Left ventricle myocardium inferior (tissue), 1 donor: Measurements from ENCODE around the gene IL21. TPM values are rescaled to one million over a fixed set of nuclear protein-coding genes. Genes with fewer than 3 reads are reported as not detected.

Experiments
- DNase-seq: peaks from one replicate; pipeline ENCODE4 v3.0.0-alpha.2; 2020
- H3K27ac ChIP-seq: fragments of 200-600 bp; replicated peaks from 2 replicates; pipeline ENCODE4 v1.8.0; 2021
- H3K27me3 ChIP-seq: fragments of 200-600 bp; 2 replicates; pipeline ENCODE4 v1.8.0; 2021; ENCODE audit warnings: low read depth
- H3K36me3 ChIP-seq: fragments of 200-600 bp; 2 replicates; pipeline ENCODE4 v1.8.0; 2021
- H3K4me1 ChIP-seq: fragments of 200-600 bp; 2 replicates; pipeline ENCODE4 v1.8.0; 2021
- H3K4me3 ChIP-seq: fragments of 200-600 bp; 2 replicates; pipeline ENCODE4 v1.8.0; 2021; ENCODE audit warnings: mild to moderate bottlenecking, moderate library complexity
- H3K9me3 ChIP-seq: fragments of 200-600 bp; replicated peaks from 2 replicates; pipeline ENCODE4 v1.8.0; 2021
- intact Hi-C: fragments of 100-400 bp; cut with micrococcal nuclease; formaldehyde crosslinking; loops from one replicate; pipeline ENCODE4 v1.11.0; 2022
- total RNA-seq: library from RNA; stranded (reverse); fragmentation: NEBNext Ultra II Directional; extraction: Animal tissue kit (Norgen Biotek cat#: 25700); gene quantifications from one replicate; pipeline ENCODE4 v1.2.1, GENCODE V29; 2021
- TF ChIP-seq, protein P1 (sequence below): fragments of 200-600 bp; IDR thresholded peaks from 2 replicates; pipeline ENCODE4 v1.8.0; 2021; ENCODE audit warnings: antibody characterized with exemption, mild to moderate bottlenecking, borderline replicate concordance
- donor health status: DM: no; HTN: yes; CAD: no; lungs with severe emphysema.

Gene IL21
- total RNA-seq, 1 donor from 2014 or later, result not detected

DNA sequence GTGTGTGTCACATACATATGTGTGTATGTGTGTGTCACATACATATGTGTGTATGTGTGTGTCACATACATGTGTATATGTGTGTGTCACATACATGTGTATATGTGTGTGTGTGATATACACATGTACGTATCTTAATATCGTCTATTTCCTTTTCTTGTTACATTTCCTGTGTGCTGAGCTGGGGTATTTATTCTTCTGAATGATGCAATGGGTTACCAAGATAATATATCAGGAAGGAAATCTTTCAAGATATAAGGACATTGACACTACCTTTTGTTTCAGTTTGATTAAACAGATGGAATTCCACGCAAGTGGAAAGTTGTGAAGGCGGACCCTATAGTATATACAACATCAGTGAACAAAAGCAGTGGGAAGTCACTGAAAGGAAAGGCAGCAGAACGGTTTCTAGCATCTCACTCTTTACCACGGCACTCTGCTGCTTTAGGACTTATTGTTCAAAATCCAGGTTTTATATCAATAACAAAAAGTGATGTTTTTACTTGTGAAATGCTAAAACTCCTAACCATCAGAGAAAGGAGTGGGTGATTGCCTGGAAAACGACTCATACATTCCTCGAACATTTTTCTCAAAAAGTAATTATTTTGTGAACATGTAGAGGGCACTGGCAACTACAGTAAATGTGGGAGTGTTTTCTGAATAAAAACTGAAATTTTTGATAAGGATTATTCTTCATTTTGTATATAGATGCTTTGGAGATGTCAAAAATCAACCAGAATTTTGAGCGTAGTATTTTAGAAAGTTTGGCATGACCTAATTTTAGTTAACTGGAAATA, 43.1 kb upstream of the IL21 start:
- intact Hi-C loops, result no loop called here
- no peaks in the 10 kb centered on the region for H3K36me3 ChIP-seq

DNA sequence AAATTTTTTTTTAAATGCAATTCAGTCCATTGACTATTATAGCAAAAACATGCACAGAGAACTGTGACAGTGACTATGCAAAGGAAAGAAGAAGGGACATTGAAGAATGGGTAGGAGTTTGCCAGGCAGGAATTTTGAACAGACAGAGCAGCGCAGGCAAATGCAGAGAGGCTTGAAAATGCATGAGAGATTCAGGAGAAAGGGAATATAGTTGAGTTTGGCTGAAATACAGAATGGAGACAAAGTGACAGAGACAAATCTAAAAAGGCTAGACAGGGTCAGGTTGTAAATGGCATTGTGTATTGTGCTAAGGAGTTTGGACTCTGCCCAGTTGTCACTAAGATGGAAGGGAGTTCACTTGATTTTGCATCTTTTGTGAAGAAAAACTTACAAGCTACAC, 42.4 kb upstream of the IL21 start:
- intact Hi-C loops, result no loop called here
- no peaks in the 10 kb centered on the region for H3K36me3 ChIP-seq
- peaks cover 3% of the 10 kb centered on the region for H3K4me1 ChIP-seq
- H3K9me3 ChIP-seq, result no peaks in the 10 kb centered on the region
- H3K27ac ChIP-seq, result no peak overlapping the region
- TF ChIP-seq, protein P1, sequence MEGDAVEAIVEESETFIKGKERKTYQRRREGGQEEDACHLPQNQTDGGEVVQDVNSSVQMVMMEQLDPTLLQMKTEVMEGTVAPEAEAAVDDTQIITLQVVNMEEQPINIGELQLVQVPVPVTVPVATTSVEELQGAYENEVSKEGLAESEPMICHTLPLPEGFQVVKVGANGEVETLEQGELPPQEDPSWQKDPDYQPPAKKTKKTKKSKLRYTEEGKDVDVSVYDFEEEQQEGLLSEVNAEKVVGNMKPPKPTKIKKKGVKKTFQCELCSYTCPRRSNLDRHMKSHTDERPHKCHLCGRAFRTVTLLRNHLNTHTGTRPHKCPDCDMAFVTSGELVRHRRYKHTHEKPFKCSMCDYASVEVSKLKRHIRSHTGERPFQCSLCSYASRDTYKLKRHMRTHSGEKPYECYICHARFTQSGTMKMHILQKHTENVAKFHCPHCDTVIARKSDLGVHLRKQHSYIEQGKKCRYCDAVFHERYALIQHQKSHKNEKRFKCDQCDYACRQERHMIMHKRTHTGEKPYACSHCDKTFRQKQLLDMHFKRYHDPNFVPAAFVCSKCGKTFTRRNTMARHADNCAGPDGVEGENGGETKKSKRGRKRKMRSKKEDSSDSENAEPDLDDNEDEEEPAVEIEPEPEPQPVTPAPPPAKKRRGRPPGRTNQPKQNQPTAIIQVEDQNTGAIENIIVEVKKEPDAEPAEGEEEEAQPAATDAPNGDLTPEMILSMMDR, result no peak
- H3K4me3 ChIP-seq, result no peak overlapping the region
- DNase-seq, result no peak
- no peaks in the 10 kb centered on the region for H3K27me3 ChIP-seq

More for the DNA sequence above, 43.1 kb upstream of the IL21 start:
- TF ChIP-seq, protein P1, result no peak
- H3K27me3 ChIP-seq, result no peaks in the 10 kb centered on the region
- DNase-seq, result no peak
- no peak overlapping the region for H3K4me3 ChIP-seq
- no peak overlapping the region for H3K27ac ChIP-seq
- H3K4me1 ChIP-seq, result peaks cover 3% of the 10 kb centered on the region
- no peaks in the 10 kb centered on the region for H3K9me3 ChIP-seq

DNA sequence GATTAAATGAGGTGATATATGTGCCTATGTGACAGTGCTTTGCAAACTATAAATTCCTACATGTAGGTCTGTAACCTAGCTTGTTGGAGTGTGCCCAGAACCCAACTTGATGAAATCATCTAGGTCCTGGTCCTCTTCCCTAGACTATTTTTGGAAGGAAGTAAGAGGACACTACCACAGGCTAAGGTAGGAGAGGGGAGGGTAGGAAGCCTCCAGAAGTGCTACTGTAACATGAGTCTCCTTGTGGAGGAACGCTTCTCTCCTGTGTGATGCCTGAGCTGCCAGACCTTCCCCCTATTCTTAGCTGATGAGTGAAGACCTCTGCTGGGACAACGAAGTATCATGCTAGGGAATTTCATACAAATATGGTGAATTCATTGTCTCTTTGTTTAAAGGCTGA, 41.8 kb upstream of the IL21 start:
- Histone ChIP-seq H3K27me3 (no peaks in the 10 kb centered on the region), H3K27ac (no peak overlapping the region), H3K4me1 (peaks cover 3% of the 10 kb centered on the region), H3K9me3 (no peaks in the 10 kb centered on the region), H3K36me3 (no peaks in the 10 kb centered on the region), H3K4me3 (no peak overlapping the region)
- no peak for DNase-seq
- intact Hi-C loops, result no loop called here
- TF ChIP-seq, protein P1, result no peak

DNA sequence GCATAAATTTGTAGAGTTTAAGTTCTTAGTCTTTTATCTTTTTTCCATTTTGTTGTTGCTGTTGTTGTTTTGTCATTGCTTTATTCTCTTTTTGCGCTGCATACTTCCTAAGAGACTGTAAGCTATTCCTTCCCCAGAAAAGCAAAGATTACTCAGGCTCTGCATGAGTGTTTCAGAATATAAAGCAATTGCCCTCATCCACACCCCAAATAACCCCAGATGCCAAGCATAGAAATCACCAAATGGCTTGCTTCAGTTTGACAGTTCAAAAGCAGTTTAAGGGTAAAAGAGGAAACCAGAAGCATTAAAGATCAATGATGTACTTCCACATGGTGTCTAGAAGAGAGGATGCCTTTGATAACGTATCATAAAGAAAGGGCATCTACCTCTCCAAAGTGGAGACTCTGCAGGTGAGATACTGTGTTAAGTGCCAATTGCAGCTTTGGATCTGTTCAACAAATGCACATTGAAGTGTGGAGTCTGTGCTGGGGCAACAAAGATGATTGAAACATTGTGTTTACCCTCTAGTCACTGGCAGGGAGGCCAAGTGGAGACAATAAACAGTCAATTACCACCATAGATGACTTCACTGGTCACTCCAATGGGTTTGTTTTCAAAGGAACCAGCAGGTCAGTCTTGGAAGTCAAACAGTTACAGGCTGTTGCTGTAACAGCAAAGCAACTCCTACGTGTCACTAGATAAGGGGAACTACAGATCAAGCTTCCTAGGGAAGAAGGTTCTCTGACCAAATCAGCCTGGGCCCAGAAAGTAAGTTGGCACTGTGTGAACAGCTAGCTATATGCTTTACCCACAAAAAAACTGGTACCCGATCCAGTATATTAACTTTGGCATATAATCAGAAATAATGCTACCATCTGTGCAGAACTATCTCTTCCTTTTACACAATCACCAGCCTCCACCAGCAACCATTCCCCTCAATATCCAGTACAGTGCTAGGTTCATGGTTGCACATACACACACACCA, 40.6 kb upstream of the IL21 start:
- TF ChIP-seq, protein P1, result no peak
- no peak overlapping the region for H3K27ac ChIP-seq
- H3K27me3 ChIP-seq, result no peaks in the 10 kb centered on the region
- intact Hi-C loops, result no loop called here
- no peak for DNase-seq
- no peak overlapping the region for H3K4me3 ChIP-seq
- peaks cover 3% of the 10 kb centered on the region for H3K4me1 ChIP-seq
- no peaks in the 10 kb centered on the region for H3K36me3 ChIP-seq
- peaks cover 8% of the 10 kb centered on the region for H3K9me3 ChIP-seq

DNA sequence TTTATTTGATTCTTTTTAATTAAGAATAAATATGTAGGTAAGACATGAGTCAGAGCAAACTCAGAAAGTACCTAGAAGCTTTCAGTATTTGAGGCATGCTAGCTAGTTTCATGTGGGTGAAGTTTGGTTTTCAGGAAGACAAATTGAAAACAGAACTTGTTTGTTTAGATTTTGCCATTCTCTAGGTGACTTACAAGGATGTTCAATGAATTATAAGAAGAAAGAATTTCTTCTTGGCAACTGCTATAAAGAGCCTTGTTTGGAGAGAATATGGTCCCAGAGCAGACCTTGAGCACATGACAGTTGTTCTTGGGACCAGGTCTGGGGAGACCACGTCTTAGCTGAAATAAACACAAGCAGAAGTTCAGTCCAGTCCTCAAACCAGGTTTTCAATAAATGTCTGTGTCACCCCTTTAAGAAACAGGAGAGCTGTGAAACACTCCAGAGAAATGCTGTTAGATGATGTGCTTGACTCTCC, 38.0 kb upstream of the IL21 start:
- H3K4me3 ChIP-seq, result no peak overlapping the region
- TF ChIP-seq, protein P1, result no peak
- H3K4me1 ChIP-seq, result no peaks in the 10 kb centered on the region
- H3K9me3 ChIP-seq, result peaks cover 8% of the 10 kb centered on the region
- no peaks in the 10 kb centered on the region for H3K27me3 ChIP-seq
- no peak for DNase-seq
- intact Hi-C loops, result no loop called here
- H3K36me3 ChIP-seq, result no peaks in the 10 kb centered on the region
- H3K27ac ChIP-seq, result no peak overlapping the region
